ENCODE data around the gene EPB41L5. TPM values are rescaled to one million over a fixed set of nuclear protein-coding genes. Genes with fewer than 3 reads are reported as not detected.
"Not testable (repeated sequence)": the region's sequence is repeated elsewhere in the genome, so short reads cannot be mapped to it uniquely, and the experiment has no call there.

EPB41L5 gene
- total and polyA plus RNA-seq, 9 donors, result 9.3 to 39.5 (median 27.1) TPM

DNA sequence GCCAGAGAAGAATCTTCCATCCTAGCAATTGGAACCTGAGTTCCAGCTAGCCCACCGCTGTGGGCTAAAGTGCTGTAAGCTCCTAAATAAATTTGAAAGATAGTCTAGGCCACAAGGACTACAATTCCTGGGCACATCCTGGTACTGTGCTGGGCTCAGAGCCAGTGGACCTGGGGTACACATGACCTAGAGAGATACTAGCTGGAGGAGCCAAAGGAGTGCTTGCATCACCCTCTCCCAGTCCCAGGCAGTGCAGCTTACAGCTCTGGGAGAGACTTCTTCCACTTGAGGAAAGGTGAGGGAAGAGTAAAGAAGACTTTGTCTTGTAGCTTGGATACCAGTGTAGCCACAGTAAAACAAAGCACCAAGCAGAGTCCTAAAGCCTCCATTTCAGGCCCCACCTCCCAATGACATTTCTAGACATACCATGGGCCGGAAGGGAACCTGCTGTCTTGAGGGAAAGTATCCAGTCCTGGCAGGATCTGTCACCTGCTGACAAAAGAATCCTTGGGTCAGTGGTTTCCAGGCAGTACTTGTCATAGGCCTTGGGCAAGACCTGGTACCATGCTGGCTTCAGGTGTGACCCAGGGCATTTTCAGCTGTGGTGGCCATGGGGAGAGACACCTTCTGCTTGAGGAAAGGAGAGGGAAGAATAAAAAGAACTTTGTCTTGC lies 120.8 kb downstream of the EPB41L5 start:
- no peaks in the 10 kb centered on the region for H3K9me3 ChIP-seq
- no peak for TF ChIP-seq POLR2A (IDR thresholded peaks at IDR 0.05)
- TF ChIP-seq CTCF (IDR thresholded peaks at IDR 0.05), result no peak
- no peak for TF ChIP-seq EP300 (IDR thresholded peaks at IDR 0.05)
- 98 to 100% (median 100%) methylated on average over 2 of the region's 2 CpGs for WGBS, 3 donors
- H3K4me1 ChIP-seq (ENCODE audit: insufficient read depth), result no peaks in the 10 kb centered on the region
- H3K36me3 ChIP-seq, result no peaks in the 10 kb centered on the region
- intact Hi-C loops (cut with DNase I), result no loop called here
- H3K4me3 ChIP-seq, result no peak overlapping the region
- H3K27me3 ChIP-seq, result no peaks in the 10 kb centered on the region
- no peak for DNase-seq
- H3K27ac ChIP-seq, result no peak overlapping the region

DNA sequence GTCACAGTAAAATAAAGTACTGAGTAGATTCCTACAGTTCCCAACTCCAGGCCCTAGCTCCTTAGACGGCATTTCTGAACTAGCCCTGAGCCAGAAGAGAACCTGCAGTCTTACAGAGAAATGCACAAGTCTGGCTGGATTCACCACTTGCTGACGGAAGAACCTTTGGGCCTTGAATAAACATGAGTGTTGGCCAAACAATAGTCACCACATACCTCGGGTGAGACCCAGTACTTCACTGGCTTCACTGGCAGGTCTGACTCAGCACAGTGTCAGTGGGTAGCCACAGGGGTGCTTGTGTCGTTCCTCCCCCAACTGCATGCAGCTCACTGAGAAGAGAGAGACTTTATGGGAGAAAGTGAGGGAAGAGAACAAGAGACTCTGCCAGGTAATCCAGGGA lies 121.4 kb downstream of the EPB41L5 start:
- DNase-seq, result no peak
- Histone ChIP-seq H3K9me3 (no peaks in the 10 kb centered on the region), H3K4me1 (ENCODE audit: insufficient read depth) (no peaks in the 10 kb centered on the region), H3K36me3 (no peaks in the 10 kb centered on the region), H3K27me3 (no peaks in the 10 kb centered on the region), H3K4me3 (no peak overlapping the region), H3K27ac (no peak overlapping the region)
- WGBS, 3 donors, result 91 to 96% (median 93%) methylated on average over 4 of the region's 4 CpGs
- no peak for TF ChIP-seq CTCF (IDR thresholded peaks at IDR 0.05)
- TF ChIP-seq POLR2A (IDR thresholded peaks at IDR 0.05), result no peak
- no peak for TF ChIP-seq EP300 (IDR thresholded peaks at IDR 0.05)
- intact Hi-C loops (cut with DNase I), result no loop called here

DNA sequence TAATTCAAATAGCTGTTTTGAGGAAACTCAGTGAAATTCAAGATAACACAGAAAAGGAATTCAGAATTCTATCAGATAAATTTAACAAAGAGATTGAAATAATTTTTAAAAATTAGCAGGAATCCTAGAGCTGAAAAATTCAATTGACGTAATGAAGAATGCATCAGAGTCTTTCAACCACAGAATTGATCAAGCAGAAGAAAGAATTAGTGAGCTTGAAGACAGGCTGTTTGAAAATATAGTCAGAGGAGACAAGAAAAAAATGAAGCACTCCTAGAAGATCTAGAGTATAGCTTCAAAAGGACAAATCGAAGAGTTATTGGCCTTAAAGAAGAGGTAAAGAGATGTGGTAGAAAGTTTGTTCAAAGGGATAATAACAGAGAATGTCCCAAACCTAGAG lies 122.1 kb downstream of the EPB41L5 start:
- H3K27me3 ChIP-seq; DNase-seq; H3K36me3 ChIP-seq; intact Hi-C loops (cut with DNase I); H3K4me1 ChIP-seq (ENCODE audit: insufficient read depth); H3K9me3 ChIP-seq; H3K27ac ChIP-seq; H3K4me3 ChIP-seq: not testable (repeated sequence)
- 93 to 98% (median 98%) methylated on average over 2 of the region's 2 CpGs for WGBS, 3 donors

- intact Hi-C loops (cut with DNase I), result no loop called here
- no peak for DNase-seq
- WGBS, 3 donors, result 90 to 94% (median 91%) methylated on average over 4 of the region's 4 CpGs
- Histone ChIP-seq H3K27ac (no peak overlapping the region), H3K9me3 (no peaks in the 10 kb centered on the region), H3K27me3 (no peaks in the 10 kb centered on the region), H3K4me1 (ENCODE audit: insufficient read depth) (no peaks in the 10 kb centered on the region), H3K36me3 (no peaks in the 10 kb centered on the region), H3K4me3 (no peak overlapping the region)
- TF ChIP-seq POLR2A (IDR thresholded peaks at IDR 0.05) (no peak), EP300 (IDR thresholded peaks at IDR 0.05) (no peak), CTCF (IDR thresholded peaks at IDR 0.05) (no peak)
Observed at GRCh38 chr2:120140866-120141265, 128.0 kb downstream of the EPB41L5 start.

DNA sequence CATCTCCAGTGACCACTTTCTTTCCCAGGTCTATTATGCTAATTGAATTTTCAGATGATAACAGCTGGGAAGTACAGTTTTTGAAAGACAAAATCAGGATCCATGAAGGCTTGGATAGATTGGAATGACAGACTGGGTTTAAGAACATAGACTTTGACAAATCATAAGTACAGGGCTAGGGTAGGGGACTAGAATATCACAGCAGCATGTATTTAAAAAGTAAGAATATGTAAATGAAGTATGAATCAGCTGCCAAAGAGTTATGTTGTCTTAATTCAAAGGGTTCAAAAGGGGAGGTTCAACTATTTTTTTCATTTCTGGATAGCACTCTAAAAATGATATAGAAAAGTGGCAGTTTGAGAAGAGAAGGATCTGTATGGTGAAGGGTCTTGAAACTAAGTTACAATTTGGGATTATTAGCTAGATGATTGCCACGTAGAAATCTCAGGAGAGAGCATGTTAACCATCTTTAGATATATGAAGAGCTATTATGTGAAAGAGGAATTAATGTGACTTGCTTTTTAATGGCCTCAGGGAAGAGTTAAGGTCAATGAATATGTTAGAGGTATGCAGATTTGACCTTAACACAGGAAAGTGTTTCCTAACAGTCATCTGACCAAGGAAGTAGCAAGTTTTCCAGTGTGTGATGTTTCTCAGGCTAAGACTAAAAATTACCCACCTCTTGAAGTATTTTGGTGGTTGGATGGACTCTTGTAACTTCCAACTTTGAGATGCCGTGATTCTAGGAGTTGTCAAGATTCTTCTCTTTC lies 128.6 kb downstream of the EPB41L5 start:
- H3K4me1 ChIP-seq (ENCODE audit: insufficient read depth), result no peaks in the 10 kb centered on the region
- TF ChIP-seq POLR2A (IDR thresholded peaks at IDR 0.05) (no peak), CTCF (IDR thresholded peaks at IDR 0.05) (no peak), EP300 (IDR thresholded peaks at IDR 0.05) (no peak)
- H3K27me3 ChIP-seq, result no peaks in the 10 kb centered on the region
- H3K27ac ChIP-seq, result no peak overlapping the region
- H3K9me3 ChIP-seq, result no peaks in the 10 kb centered on the region
- WGBS, 3 donors, result 94 to 98% (median 97%) methylated on average over 2 of the region's 2 CpGs
- intact Hi-C loops (cut with DNase I), result no loop called here
- H3K4me3 ChIP-seq, result no peak overlapping the region
- H3K36me3 ChIP-seq, result no peaks in the 10 kb centered on the region
- DNase-seq, result no peak

Measured in ovary (tissue), 9 donors.